GM13977 (cell line): ENCODE results near the gene GATAD2B.

Experiments
- DNase-seq: peaks from one replicate; pipeline ENCODE4 v3.0.0; 2012; ENCODE audit warnings: low spot score
- CTCF ChIP-seq: IDR thresholded peaks from 2 replicates; pipeline ENCODE4 v1.5.1; 2012; ENCODE audit warnings: mild to moderate bottlenecking, control low read depth; ENCODE audit not compliant: insufficient read depth; ENCODE audit errors: extremely low read depth, missing control alignments
- in situ Hi-C: fragments of 300-500 bp; cut with MboI; formaldehyde crosslinking; loops from one replicate; pipeline ENCODE4 v1.12.0; 2022; ENCODE audit warnings: low sequenced_read_pairs, low pct_unique_long_range_greater_than_20kb, mixed read lengths, inconsistent platforms; ENCODE audit not compliant: unreplicated experiment

The GATAD2B gene

GRCh38 chr1:153763365-153764225 is 159.2 kb downstream of the GATAD2B start:
- no peak for DNase-seq
- in situ Hi-C loops = no loop called here
- no peak for TF ChIP-seq CTCF

- DNase-seq = no peak
- in situ Hi-C loops = no loop called here
- TF ChIP-seq CTCF = no peak
Observed at GRCh38 chr1:153760440-153760839, 162.3 kb downstream of the GATAD2B start.
